HK-2 (cell line): ENCODE data around the gene PCDHA3.
"Not testable (repeated sequence)": the region's sequence is repeated elsewhere in the genome, so short reads cannot be mapped to it uniquely, and the experiment has no call there.

ENCODE experiments used
- DNase-seq: peaks from one replicate; pipeline ENCODE4 v3.0.0-alpha.2; 2018; ENCODE audit not compliant: unreplicated experiment

Gene PCDHA3

DNA sequence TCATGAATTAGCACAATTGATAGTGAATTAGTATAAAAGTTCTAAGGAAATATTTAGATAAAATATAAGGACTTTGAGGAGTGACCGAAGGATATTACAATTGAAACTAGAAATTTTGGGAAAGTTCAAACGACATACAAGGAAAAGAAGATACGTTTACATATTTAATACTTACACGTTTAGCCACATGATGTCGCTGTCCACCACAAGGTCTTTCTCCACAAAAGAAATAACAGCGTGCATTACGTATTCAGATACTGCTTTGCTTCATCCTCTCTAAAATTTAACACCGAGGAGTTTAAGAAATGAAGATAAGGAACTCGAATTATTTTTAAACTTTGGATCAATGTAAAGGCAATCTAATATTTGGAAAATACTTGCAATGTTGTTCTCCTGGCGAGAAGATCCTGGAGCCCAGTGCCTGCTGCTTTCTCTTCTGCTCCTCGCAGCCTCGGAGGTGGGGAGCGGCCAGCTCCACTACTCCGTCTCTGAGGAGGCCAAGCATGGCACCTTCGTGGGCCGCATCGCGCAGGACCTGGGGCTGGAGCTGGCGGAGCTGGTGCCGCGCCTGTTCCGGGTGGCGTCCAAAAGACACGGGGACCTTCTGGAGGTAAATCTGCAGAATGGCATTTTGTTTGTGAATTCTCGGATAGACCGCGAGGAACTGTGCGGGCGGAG, at the start of gene PCDHA3:
TSS of gene PCDHA3 (plus strand) at position 242 of the 678 bp plus-strand sequence.
- no peak for DNase-seq

GRCh38 chr5:140753561-140753960, 47.3 kb upstream of the PCDHA3 start:
- DNase-seq: no peak

- no peak for DNase-seq
Measured at GRCh38 chr5:140764177-140764973, 36.5 kb upstream of the PCDHA3 start.

DNA sequence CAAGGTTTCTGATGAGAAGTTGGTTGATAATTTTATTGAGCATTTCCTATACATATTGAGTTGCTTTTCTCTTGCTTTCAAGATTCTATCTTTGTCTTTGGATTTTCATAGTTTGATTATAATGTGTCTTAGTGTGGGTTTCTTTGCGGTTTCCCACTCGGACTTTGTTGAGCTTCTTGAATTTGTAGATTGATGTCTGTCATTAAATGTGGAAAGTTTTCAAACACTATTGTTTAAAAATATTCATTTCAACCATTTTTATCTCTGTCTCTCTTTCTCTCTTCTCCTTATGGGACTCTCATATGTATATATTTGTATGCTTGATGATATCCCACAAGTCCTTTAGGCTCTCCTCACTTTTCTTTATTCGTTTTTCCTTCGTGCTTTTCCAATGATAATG, 33.4 kb upstream of the PCDHA3 start:
- no peak for DNase-seq

- DNase-seq: no peak
Measured at GRCh38 chr5:140780512-140780911, 20.3 kb upstream of the PCDHA3 start.

DNA sequence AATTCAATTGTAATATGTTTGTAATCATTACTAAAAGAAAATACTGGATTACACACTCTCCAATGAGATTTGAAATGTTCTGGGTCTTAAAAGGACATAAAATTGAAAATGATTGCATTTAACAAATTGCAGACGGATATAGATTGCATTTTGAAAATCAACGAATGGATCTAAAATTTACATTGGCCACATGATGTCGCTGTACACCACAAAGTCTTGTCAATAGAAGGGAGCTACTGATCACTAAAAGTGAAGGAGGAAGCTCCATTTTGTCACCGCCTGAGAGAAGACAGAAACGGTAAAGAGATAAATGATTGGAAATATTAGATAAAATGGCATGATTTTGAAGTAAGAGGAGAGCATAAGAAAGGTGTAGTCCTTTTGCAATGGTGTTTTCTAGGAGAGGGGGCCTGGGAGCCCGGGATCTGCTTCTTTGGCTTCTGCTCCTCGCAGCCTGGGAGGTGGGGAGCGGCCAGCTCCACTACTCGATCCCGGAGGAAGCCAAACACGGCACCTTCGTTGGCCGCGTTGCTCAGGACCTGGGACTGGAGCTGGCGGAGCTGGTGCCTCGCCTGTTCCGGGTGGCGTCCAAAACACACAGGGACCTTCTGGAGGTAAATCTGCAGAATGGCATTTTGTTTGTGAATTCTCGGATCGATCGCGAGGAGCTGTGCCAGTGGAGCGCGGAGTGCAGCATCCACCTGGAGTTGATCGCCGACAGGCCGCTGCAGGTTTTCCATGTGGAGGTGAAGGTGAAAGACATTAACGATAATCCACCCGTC, 14.8 kb upstream of the PCDHA3 start, which contains the start of gene PCDHA1:
TSS of gene PCDHA1 (plus strand) at position 236 of the 782 bp plus-strand sequence.
- no peak for DNase-seq

GRCh38 chr5:140787422-140787821, 13.4 kb upstream of the PCDHA3 start:
- not testable (repeated sequence) for DNase-seq

- not testable (repeated sequence) for DNase-seq
Measured at GRCh38 chr5:140787849-140788504, 12.9 kb upstream of the PCDHA3 start.

- no peak for DNase-seq
Measured at GRCh38 chr5:140791089-140791488, 9.8 kb upstream of the PCDHA3 start.

- DNase-seq: no peak
Measured at GRCh38 chr5:140794595-140795258, 6.1 kb upstream of the PCDHA3 start, which contains the start of gene PCDHA2. Gene PCDHA2 (plus strand): TSS chr5:140794852.

DNA sequence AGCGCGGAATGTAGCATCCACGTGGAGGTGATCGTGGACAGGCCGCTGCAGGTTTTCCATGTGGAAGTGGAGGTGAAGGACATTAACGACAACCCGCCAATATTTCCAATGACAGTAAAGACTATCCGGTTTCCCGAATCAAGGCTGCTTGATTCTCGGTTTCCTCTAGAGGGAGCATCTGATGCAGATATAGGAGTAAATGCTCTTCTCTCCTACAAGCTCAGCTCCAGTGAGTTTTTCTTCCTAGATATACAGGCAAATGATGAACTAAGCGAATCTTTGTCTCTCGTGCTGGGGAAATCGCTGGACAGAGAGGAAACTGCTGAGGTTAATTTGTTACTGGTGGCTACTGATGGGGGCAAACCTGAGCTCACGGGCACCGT, 5.6 kb upstream of the PCDHA3 start:
- DNase-seq: no peak

DNA sequence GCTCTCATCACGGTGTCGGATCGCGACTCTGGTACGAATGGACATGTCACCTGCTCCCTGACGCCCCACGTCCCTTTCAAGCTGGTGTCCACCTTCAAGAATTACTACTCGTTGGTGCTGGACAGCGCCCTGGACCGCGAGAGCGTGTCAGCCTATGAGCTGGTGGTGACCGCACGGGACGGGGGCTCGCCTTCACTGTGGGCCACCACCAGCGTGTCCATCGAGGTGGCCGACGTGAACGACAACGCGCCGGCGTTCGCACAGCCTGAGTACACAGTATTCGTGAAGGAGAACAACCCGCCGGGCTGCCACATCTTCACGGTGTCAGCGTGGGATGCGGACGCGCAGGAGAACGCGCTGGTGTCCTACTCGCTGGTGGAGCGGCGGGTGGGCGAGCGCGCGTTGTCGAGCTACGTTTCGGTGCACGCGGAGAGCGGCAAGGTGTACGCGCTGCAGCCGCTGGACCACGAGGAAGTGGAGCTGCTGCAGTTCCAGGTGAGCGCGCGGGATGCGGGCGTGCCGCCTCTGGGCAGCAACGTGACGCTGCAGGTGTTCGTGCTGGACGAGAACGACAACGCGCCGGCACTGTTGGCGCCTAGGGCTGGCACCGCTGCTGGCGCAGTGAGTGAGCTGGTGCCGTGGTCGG, 4.7 kb upstream of the PCDHA3 start:
- not testable (repeated sequence) for DNase-seq

- DNase-seq: no peak
Measured at GRCh38 chr5:140796718-140797095, 4.2 kb upstream of the PCDHA3 start.

GRCh38 chr5:140801494-140801841, 611 bp downstream of the PCDHA3 start:
- no peak for DNase-seq

GRCh38 chr5:140802381-140802780, 1.5 kb downstream of the PCDHA3 start:
- not testable (repeated sequence) for DNase-seq

DNA sequence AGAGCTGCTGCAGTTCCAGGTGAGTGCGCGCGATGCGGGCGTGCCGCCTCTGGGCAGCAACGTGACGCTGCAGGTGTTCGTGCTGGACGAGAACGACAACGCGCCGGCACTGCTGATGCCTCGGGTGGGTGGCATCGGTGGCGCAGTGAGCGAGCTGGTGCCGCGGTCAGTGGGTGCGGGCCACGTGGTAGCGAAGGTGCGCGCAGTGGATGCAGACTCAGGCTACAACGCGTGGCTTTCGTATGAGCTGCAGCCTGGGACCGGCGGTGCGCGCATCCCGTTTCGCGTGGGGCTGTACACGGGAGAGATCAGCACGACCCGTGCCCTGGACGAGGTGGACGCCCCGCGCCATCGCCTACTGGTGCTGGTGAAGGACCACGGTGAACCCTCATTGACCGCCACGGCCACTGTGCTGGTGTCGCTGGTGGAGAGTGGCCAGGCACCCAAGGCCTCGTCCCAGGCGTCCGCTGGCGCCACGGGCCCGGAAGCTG, 2.0 kb downstream of the PCDHA3 start:
- no peak for DNase-seq

DNA sequence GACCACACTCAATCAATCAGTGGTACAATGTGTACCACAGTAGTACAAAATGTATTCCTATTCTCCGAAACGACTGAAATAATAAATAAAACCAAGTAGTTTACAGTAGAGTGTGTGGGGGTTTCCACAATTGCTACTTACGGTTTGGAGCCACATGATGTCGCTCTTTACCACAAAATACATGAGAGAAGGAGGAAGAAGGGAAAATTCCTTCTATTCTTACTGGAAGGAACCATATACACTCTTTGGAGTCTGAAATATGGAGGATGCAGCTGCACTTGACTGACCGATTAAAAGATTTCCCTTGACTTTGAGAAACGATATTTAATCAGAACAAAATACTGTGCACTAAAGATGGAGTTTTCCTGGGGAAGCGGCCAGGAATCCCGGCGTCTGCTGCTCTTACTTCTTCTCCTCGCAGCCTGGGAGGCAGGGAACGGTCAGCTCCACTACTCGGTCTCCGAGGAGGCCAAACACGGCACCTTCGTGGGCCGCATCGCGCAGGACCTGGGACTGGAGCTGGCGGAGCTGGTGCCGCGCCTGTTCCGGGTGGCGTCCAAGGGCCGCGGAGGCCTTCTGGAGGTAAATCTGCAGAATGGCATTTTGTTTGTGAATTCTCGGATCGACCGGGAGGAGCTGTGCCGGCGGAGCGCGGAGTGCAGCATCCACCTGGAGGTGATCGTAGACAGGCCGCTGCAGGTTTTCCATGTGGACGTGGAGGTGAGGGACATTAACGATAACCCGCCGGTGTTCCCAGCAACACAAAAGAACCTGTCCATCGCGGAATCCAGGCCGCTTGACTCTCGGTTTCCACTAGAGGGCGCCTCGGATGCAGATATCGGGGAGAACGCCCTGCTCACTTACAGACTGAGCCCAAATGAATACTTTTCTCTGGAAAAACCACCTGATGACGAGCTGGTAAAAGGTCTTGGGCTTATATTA, 6.2 kb downstream of the PCDHA3 start, which contains the start of gene PCDHA4:
TSS of gene PCDHA4 (plus strand) at position 235 of the 942 bp plus-strand sequence.
- no peak for DNase-seq

GRCh38 chr5:140808241-140808888, 7.5 kb downstream of the PCDHA3 start:
- not testable (repeated sequence) for DNase-seq

- DNase-seq: no peak
Measured at GRCh38 chr5:140808889-140809291, 8.0 kb downstream of the PCDHA3 start.
